ENCODE measurements around the gene DIABLO.
A peak's percentile ranks its signal among the peaks of the same experiment; 100 is the strongest.

Gene DIABLO

DNA sequence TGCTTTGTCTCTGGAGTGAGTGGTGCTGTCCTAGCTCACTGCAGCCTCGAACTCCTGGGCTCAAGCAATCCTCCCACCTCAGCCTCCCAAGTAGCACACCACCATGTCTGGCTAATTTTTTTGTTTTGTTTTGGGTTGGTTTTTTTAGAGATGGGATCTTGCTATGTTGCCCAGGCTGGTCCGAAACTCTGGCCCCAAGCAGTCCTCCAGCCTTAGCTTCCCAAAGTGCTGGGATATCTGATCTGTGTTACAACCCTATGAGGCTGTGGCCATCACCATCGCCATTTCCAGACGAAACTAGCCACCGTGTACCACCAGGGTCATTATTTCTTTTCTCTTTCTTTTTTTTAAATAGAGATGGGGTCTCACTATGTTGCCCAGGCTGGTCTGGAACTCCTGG lies 54.5 kb downstream of the DIABLO start:
- H3K9me3 Mint-ChIP-seq, result no peaks in the 10 kb centered on the region
- no peak overlapping the region for H3K27ac Mint-ChIP-seq
- no peak overlapping the region for H3K4me3 Mint-ChIP-seq
- peaks cover 0 to 15% of the 10 kb centered on the region in 2 donors for H3K27me3 Mint-ChIP-seq
- peaks cover 9 to 11% of the 10 kb centered on the region in 2 donors for H3K4me1 Mint-ChIP-seq (ENCODE audit: low read depth in 2 of 2)
- DNase-seq (no peak), ATAC-seq (replicated peaks) (no peak)
- no peaks in the 10 kb centered on the region for H3K36me3 Mint-ChIP-seq (ENCODE audit: insufficient read depth)

DNA sequence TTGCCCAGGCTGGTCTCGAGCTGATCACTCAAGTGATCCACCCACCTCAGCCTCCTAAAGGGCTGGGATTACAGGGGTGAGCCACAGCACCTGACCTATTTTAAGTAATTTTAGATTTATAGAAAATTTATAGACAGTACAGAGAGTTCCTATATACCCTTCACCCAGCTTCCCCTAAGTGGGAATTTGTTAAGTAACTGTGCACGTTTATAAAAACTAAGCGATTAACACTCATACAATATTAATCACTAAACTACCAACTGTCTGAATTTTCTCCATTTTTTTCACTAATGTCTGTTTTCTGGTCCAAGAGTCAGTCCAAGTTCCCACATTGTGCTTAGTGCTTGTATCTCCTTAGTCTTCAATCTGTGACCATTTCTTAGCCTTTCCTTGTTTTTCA lies 57.4 kb downstream of the DIABLO start:
- no peak for DNase-seq
- no peak overlapping the region for H3K4me3 Mint-ChIP-seq
- peaks cover 0 to 11% of the 10 kb centered on the region in 2 donors for H3K27me3 Mint-ChIP-seq
- no peaks in the 10 kb centered on the region for H3K9me3 Mint-ChIP-seq
- ATAC-seq (replicated peaks), result no peak
- H3K27ac Mint-ChIP-seq, result no peak overlapping the region
- H3K36me3 Mint-ChIP-seq (ENCODE audit: insufficient read depth), result no peaks in the 10 kb centered on the region
- H3K4me1 Mint-ChIP-seq (ENCODE audit: low read depth in 2 of 2), result peaks cover 12 to 16% of the 10 kb centered on the region in 2 donors

DNA sequence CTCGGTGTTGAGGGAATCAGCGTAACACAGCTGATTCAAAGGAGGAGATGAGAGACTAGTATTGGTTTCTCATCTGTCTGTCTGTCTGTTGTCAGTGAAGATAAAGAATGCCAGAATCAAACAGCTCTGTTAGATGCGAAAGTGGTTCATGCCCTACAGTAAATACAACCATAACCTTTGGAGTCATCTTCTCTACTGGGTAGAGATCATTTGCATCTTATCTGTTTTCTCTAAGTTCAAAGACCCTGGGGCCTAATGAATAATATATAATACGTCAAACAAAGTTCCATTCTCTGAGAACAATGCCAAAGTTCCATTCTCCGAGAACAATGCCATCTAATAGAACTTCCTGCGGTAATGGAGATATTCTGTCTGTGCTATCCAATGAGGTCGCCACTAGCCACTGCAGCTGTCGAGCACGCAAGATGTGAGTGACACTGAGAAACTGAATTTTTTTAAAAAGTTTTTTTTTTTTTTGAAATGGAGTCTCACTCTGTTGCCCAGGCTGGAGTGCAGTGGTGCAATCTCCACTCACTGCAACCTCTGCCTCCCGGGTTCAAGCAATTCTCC lies 58.4 kb downstream of the DIABLO start:
- peaks cover 20 to 26% of the 10 kb centered on the region in 2 donors for H3K4me1 Mint-ChIP-seq (ENCODE audit: low read depth in 2 of 2)
- H3K4me3 Mint-ChIP-seq, result peak overlapping the region; percentile 71 to 72
- H3K36me3 Mint-ChIP-seq (ENCODE audit: insufficient read depth), result peaks cover 4% of the 10 kb centered on the region
- ATAC-seq (replicated peaks) (no peak), DNase-seq (no peak)
- peaks cover 0 to 9% of the 10 kb centered on the region in 2 donors for H3K27me3 Mint-ChIP-seq
- H3K9me3 Mint-ChIP-seq, result no peaks in the 10 kb centered on the region
- H3K27ac Mint-ChIP-seq, result peak overlapping the region; percentile 83 to 91

DNA sequence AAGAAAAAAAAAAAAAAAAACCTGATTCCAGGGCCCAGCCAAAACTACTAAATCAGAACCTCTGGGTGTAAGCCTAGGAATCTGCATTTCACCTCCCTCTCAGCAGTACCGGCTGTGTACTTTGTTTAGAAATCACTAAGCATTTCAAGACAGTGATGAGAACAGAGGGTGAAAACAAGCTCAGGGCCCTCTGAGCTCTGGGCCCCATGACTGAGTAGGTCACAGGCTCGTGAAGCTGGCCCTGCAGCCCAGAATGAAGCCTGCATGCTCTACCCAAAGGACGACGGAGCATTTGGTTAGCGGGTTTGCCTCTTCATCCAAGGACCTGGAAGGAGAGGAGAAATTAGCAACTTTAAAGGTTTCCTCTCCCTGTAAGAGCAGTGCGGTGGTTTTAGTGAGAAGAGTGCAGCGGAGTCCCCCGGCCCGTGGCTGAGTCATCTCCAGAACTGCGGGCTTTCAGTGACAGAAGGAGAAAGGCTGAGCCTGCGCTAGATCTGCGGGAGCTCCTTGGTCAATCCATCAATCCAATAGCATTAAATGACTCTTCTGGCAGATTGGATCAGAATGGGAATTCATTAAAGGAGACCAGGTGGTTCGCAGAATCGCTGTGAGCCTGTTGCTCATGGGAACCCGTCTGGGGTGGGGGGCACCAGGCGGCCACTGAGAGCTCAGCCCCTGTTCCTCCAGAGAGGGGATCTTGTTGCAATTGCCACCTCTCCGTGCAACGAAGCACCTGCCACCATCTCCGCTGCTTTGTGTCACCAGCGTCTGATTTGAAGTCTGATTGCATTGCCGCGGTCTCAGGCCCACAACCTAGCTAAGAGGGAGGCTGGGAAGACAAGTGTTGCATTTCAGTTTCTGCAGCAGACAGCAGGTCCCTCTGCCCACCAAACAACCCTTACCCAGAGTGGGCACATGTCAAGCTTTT lies 59.2 kb downstream of the DIABLO start:
- Mint-ChIP-seq H3K27me3 (peaks cover 0 to 9% of the 10 kb centered on the region in 2 donors), H3K36me3 (ENCODE audit: insufficient read depth) (peaks cover 5% of the 10 kb centered on the region), H3K4me1 (ENCODE audit: low read depth in 2 of 2) (peaks cover 22 to 34% of the 10 kb centered on the region in 2 donors), H3K9me3 (no peaks in the 10 kb centered on the region), H3K27ac (peak overlapping the region; percentile 83 to 91), H3K4me3 (peak overlapping the region; percentile 71 to 72)
- peak; percentile 16 to 41 (median 30) for DNase-seq
- peak; percentile 83 for ATAC-seq (replicated peaks)

DNA sequence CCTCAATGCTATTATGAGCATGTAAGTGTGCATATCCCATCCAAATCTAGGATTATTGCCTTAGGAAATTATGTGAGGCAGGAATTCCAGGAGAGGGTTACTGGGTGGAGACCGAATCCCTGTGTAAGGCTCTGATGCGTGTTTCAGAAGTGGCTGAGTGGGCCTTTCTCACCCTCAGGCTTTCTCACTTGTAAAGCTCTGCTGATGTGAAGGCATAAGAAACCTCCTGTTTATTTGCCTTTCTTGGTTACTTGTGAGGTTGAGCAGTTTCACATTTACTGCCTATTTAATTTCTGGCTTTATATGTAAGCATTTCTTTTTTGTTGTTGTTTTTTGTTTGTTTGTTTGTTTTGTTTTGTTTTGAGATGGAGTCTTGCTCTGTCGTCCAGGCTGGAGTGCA lies 62.9 kb downstream of the DIABLO start:
- ATAC-seq (replicated peaks), result no peak
- peaks cover 22 to 38% of the 10 kb centered on the region in 2 donors for H3K4me1 Mint-ChIP-seq (ENCODE audit: low read depth in 2 of 2)

DNA sequence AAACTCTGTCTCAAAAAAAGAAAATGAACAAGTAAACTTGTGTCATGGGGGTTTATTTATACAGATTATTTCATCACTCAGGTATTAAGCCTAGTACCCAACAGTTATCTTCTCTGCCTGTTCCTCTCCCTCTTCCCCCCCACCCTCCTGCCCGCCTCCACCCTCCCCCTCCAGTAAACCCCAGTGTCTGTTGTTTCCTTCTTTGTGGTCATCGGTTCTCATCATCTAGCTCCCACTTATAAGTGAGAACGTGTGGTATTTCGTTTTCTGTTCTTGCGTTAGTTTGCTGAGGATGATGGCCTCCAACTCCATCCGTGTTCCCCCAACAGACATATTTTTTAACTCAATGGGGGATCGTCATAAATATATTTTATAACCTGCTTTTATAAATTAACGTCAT lies 64.2 kb downstream of the DIABLO start:
- H3K27ac Mint-ChIP-seq, result peak overlapping the region; percentile 91 to 96
- no peaks in the 10 kb centered on the region for H3K9me3 Mint-ChIP-seq
- H3K36me3 Mint-ChIP-seq (ENCODE audit: insufficient read depth), result peaks cover 5% of the 10 kb centered on the region
- H3K4me1 Mint-ChIP-seq (ENCODE audit: low read depth in 2 of 2), result peaks cover 16 to 30% of the 10 kb centered on the region in 2 donors
- DNase-seq, result peak; percentile 10 to 29 (median 15)
- H3K27me3 Mint-ChIP-seq, result peaks cover 0 to 9% of the 10 kb centered on the region in 2 donors
- peak; percentile 70 for ATAC-seq (replicated peaks)
- H3K4me3 Mint-ChIP-seq, result peak overlapping the region; percentile 54 to 66

More for the DNA sequence above, 62.9 kb downstream of the DIABLO start:
- H3K9me3 Mint-ChIP-seq, result no peaks in the 10 kb centered on the region
- peaks cover 0 to 9% of the 10 kb centered on the region in 2 donors for H3K27me3 Mint-ChIP-seq
- peaks cover 5% of the 10 kb centered on the region for H3K36me3 Mint-ChIP-seq (ENCODE audit: insufficient read depth)
- no peak for DNase-seq
- peak overlapping the region; percentile 91 to 96 for H3K27ac Mint-ChIP-seq
- peak overlapping the region; percentile 54 to 66 for H3K4me3 Mint-ChIP-seq

DNA sequence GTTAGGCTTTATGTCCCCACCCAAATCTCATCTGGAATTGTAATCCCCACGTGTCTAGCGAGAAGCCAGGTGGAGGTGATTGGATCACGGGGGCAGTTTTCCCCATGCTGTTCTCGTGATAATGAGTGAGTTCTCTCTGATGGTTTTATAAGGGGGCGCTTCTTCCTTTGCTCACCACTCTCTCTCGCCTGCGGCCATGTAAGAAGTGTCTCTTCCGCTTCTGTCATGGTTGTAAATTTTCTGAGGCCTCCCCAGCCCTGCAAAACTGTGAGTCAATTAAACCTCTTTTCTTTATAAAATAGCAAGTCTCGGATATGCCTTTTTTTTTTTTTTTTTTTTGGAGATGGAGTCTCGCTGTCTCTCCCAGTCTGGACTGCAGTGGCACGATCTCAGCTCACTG lies 65.1 kb downstream of the DIABLO start:
- DNase-seq (no peak), ATAC-seq (replicated peaks) (no peak)
- Mint-ChIP-seq H3K27me3 (peaks cover 0 to 12% of the 10 kb centered on the region in 2 donors), H3K4me1 (ENCODE audit: low read depth in 2 of 2) (peaks cover 13 to 23% of the 10 kb centered on the region in 2 donors), H3K4me3 (no peak overlapping the region), H3K27ac (peak overlapping the region in 1 of 2 donors; percentile 96), H3K36me3 (ENCODE audit: insufficient read depth) (peaks cover 5% of the 10 kb centered on the region), H3K9me3 (no peaks in the 10 kb centered on the region)

DNA sequence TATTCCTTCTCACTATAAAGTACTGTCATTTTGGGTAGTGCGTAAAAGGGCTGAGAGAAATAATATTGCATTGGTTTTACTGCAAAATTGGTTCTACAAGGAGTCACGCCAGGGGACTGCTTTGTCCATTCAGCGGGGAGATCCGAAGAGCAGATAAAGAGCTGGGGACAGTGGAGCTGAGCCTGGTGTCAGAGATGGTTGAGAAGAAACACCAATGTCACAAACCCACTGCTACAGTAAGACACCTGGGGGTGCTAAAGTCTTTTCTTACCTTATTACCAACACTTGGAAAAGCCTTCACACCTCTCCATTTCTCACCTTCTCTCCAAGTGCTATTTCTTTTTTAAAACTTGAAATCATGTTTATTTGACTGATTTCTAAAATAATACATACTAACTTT lies 66.0 kb downstream of the DIABLO start:
- Mint-ChIP-seq H3K36me3 (ENCODE audit: insufficient read depth) (peaks cover 5% of the 10 kb centered on the region), H3K27me3 (peaks cover 0 to 11% of the 10 kb centered on the region in 2 donors), H3K4me3 (no peak overlapping the region), H3K4me1 (ENCODE audit: low read depth in 2 of 2) (peaks cover 11 to 23% of the 10 kb centered on the region in 2 donors), H3K9me3 (no peaks in the 10 kb centered on the region), H3K27ac (peak overlapping the region in 1 of 2 donors; percentile 19)
- DNase-seq, result no peak
- ATAC-seq (replicated peaks), result no peak

DNA sequence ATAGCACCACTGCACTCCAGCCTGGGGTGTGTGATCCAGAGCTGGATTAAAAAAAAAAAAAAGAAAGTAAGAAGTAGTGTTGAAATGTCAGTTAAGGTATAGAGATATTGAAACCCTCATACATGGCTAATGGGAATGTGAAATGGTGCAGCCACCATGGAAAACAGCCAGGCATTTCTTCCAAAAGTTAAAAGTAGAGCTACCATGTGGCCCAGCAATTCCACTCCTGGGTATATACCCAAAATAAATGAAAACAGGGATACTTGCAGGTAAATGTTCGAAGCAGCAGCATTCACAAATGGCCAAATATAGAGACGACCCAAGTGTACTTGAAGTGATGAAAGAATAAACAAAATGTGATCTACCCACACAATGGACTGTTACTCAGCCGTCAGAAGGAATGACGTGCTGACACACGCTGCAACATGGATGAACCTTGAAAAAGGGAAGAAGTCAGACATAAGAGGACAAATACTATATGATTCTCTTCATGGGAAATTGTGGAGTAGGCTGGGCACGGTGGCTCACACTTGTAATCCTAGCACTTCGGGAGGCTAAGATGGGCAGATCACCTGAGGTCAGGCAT lies 67.1 kb downstream of the DIABLO start:
- Mint-ChIP-seq H3K4me3 (no peak overlapping the region), H3K4me1 (ENCODE audit: low read depth in 2 of 2) (peaks cover 9 to 23% of the 10 kb centered on the region in 2 donors), H3K27ac (no peak overlapping the region), H3K36me3 (ENCODE audit: insufficient read depth) (peaks cover 5% of the 10 kb centered on the region), H3K27me3 (peaks cover 0 to 8% of the 10 kb centered on the region in 2 donors), H3K9me3 (no peaks in the 10 kb centered on the region)
- ATAC-seq (replicated peaks) (no peak), DNase-seq (no peak)
